ENCODE results near the gene ROBO1.

ROBO1 gene

GRCh38 chr3:79773291-79773690 is 5.5 kb upstream of the ROBO1 start:
- DNase-seq (ENCODE audit: low spot score), result no peak
- ChIA-PET CTCF (no interaction called here), POLR2A (ENCODE audit: low non-redundant PET) (no interaction called here)
- no peak for TF ChIP-seq CTCF (conservative IDR thresholded peaks at IDR 0.05; ENCODE audit: low read depth)
- H3K27ac ChIP-seq, result no peak overlapping the region

GRCh38 chr3:79769229-79769628 is 1.4 kb upstream of the ROBO1 start:
- ChIA-PET CTCF (no interaction called here), POLR2A (ENCODE audit: low non-redundant PET) (no interaction called here)
- no peak for TF ChIP-seq CTCF (conservative IDR thresholded peaks at IDR 0.05; ENCODE audit: low read depth)
- no peak for DNase-seq (ENCODE audit: low spot score)
- H3K27ac ChIP-seq, result no peak overlapping the region

DNA sequence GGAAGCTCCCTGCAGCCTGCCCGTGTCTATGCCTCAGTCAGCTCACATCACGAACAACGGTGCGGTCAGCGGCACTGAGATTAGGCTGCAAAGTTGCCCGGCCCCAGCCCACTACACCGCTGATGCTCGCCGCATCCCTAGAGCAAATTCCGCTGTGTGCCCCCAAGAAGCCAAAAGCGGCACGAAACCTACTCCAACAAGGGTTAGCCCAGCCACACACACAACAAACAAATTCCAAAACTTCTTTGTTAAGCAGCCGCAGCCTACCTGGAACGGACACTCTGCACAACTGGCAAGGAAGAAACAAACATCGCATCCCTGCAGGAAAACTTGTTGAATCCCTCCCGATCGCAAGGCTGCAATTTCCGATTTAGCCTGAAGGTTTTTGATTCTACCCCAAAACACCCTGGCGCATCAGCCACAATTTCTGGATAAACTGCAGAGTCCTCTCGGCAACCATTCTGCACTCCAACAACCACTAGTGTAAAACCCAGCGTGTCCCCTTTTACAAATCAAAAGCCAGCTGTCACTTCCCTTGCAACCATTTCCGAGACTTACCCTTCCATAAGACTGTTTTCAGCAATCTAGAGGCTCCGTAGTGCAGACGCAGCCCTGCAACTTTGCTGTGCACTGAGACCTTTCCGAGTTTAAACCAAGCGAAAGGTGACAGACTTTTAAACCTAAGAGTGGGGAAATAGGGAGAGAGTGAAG is 449 bp downstream of the ROBO1 start:
- TF ChIP-seq CTCF (conservative IDR thresholded peaks at IDR 0.05; ENCODE audit: low read depth), result no peak
- CTCF ChIA-PET, result no interaction called here
- DNase-seq (ENCODE audit: low spot score), result no peak
- POLR2A ChIA-PET (ENCODE audit: low non-redundant PET), result no interaction called here
- no peak overlapping the region for H3K27ac ChIP-seq

DNA sequence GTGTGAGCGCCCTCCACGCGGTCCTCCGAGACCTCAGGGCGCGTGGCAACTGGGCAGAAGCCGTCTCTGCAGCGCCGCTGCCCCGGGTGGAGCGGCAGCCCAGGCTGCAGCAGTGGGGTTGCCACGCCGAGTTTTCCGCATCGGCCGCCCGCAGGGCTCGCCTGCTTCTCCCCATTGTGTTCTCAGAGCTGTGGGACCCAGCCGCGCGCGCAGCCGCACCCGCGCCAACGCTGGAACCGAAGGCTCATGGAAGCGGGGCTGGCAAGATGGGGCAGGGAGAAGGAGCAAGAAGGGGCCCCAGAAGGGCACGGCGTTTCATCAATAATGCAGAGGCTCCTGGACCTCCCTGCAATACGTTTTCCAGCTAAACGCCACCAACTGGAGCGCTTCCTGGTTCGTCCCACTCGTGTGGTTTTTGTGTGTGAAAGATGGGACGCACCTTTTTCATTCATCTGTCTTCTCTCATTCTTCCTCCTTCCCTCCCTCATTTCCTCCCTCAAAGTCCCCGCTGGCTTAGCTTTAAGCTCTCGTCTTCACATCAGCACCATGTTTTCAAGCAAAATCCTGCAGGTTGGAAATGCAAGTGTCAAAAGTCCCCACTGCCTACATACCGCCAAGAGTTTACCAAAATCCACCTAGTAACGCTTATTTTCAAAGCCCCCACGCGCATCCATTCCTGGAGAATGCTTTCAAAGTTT is 1.2 kb downstream of the ROBO1 start:
- no peak overlapping the region for H3K27ac ChIP-seq
- ChIA-PET POLR2A (ENCODE audit: low non-redundant PET) (no interaction called here), CTCF (no interaction called here)
- no peak for TF ChIP-seq CTCF (conservative IDR thresholded peaks at IDR 0.05; ENCODE audit: low read depth)
- no peak for DNase-seq (ENCODE audit: low spot score)

DNA sequence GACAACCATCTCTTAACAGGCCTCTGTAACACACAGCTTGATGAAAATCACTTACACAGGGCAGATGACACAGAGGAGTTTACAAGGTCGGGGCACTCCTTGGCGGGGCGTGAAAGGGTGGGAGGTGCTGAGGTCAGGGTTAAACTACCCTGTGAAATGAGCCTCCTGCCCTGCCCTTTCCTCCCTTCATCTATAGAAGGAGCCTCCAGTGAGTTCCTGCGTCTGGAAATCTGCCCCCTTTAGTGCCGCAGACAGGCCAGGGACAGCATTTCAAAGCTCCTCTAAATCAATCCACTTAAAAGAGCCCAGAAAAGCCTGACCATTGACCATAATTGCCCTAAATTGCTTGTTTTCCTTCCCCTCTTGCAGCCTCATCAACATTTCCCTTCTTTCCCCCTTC is 1.9 kb downstream of the ROBO1 start:
- H3K27ac ChIP-seq, result no peak overlapping the region
- no peak for DNase-seq (ENCODE audit: low spot score)
- ChIA-PET POLR2A (ENCODE audit: low non-redundant PET) (no interaction called here), CTCF (no interaction called here)
- no peak for TF ChIP-seq CTCF (conservative IDR thresholded peaks at IDR 0.05; ENCODE audit: low read depth)

DNA sequence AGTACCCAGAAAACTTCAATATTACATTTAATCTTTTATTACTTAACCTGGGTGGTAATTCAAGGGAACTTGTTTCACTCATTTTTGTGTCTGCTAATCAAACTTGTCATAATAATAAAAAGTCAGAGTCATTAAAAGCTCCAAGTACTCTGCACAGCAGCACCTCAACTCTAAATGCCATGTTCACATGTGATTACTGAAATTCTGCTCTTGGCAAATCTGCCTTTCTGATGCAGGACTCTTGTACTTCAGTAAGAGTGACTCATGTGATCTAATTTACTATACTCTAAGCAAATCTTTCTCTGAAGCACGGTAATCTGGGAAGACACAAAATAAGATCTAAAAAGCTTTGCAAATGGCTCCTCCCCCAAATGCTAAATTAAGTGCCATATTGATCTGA is 6.4 kb downstream of the ROBO1 start:
- POLR2A ChIA-PET (ENCODE audit: low non-redundant PET), result no interaction called here

More for the DNA sequence above, 6.4 kb downstream of the ROBO1 start:
- CTCF ChIA-PET, result no interaction called here
- no peak overlapping the region for H3K27ac ChIP-seq
- TF ChIP-seq CTCF (conservative IDR thresholded peaks at IDR 0.05; ENCODE audit: low read depth), result no peak
- no peak for DNase-seq (ENCODE audit: low spot score)

Data from RWPE1 (cell line).